Hepatocyte (in vitro differentiated cells): ENCODE results near the gene PCED1A. TPM values are rescaled to one million over a fixed set of nuclear protein-coding genes. Genes with fewer than 3 reads are reported as not detected.

Experiments used
- DNase-seq: peaks from one replicate; pipeline ENCODE4 v3.0.0-alpha.2; 2016; ENCODE audit warnings: low spot score
- H2AFZ ChIP-seq: fragments of 200-600 bp; sonication (generic); 2 replicates; pipeline ENCODE4 v1.6.0; 2016; ENCODE audit warnings: antibody characterized with exemption, mild to moderate bottlenecking
- H3K27ac ChIP-seq: fragments of 200-600 bp; sonication (generic); 2 replicates; pipeline ENCODE4 v1.5.1; 2016; ENCODE audit warnings: mild to moderate bottlenecking
- H3K27me3 ChIP-seq: fragments of 200-600 bp; sonication (generic); 2 replicates; pipeline ENCODE4 v1.6.1; 2016
- H3K36me3 ChIP-seq: fragments of 200-600 bp; sonication (generic); replicated peaks from 2 replicates; pipeline ENCODE4 v1.5.1; 2016; ENCODE audit warnings: low read depth; ENCODE audit not compliant: insufficient read depth
- H3K4me1 ChIP-seq: fragments of 200-600 bp; sonication (generic); 2 replicates; pipeline ENCODE4 v1.5.1; 2016; ENCODE audit warnings: mild to moderate bottlenecking, moderate library complexity; ENCODE audit not compliant: insufficient read depth
- H3K4me2 ChIP-seq: fragments of 200-600 bp; sonication (generic); 2 replicates; pipeline ENCODE4 v1.6.0; 2016
- H3K4me3 ChIP-seq: fragments of 200-600 bp; sonication (generic); 2 replicates; pipeline ENCODE4 v1.5.1; 2016; ENCODE audit warnings: mild to moderate bottlenecking
- H3K79me2 ChIP-seq: fragments of 200-600 bp; sonication (generic); 2 replicates; pipeline ENCODE4 v1.6.0; 2017; ENCODE audit warnings: mild to moderate bottlenecking
- H3K9me2 ChIP-seq: fragments of 200-600 bp; sonication (generic); replicated peaks from 2 replicates; pipeline ENCODE4 v1.6.0; 2017; ENCODE audit warnings: mild to moderate bottlenecking; ENCODE audit not compliant: insufficient read depth
- H3K9me3 ChIP-seq: fragments of 200-600 bp; sonication (generic); 2 replicates; pipeline ENCODE4 v1.5.1; 2016; ENCODE audit warnings: low read depth, mild to moderate bottlenecking
- H4K20me1 ChIP-seq: fragments of 200-600 bp; sonication (generic); 2 replicates; pipeline ENCODE4 v1.6.0; 2016; ENCODE audit warnings: mild to moderate bottlenecking; ENCODE audit not compliant: insufficient read depth, poor library complexity, severe bottlenecking
- EZH2 ChIP-seq: fragments of 200-600 bp; sonication (generic); IDR thresholded peaks from 2 replicates; pipeline ENCODE4 v1.6.1; 2016; ENCODE audit warnings: antibody characterized with exemption, mild to moderate bottlenecking, borderline replicate concordance
- EZH2phosphoT487 ChIP-seq: fragments of 200-600 bp; sonication (generic); IDR thresholded peaks from one replicate; pipeline ENCODE4 v1.6.1; 2018; ENCODE audit warnings: antibody characterized with exemption, mild to moderate bottlenecking, low read depth, moderate library complexity; ENCODE audit not compliant: unreplicated experiment, severe bottlenecking
- WGBS: methylation state at CpG from one replicate; pipeline ENCODE4 v1.1.6; 2016; ENCODE audit warnings: low lambda C conversion rate; ENCODE audit errors: missing lambda C conversion rate; 5-methylcytosine and 5-hydroxymethylcytosine counted together
- polyA plus RNA-seq: library from polyadenylated mRNA; unstranded; fragments of >200 nt; fragmentation: Nextera tagmentation; extraction: Ambion mirVana; gene quantifications from 2 replicates; pipeline ENCODE4 v1.2.1, GENCODE V29; 2016
- total RNA-seq: library from RNA; depleted of rRNA; stranded (reverse); fragments of >200 nt; gene quantifications from 2 replicates; pipeline ENCODE4 v1.2.3, GENCODE V29; 2014
- TF ChIP-seq, protein P1 (sequence below): fragments of 200-600 bp; sonication (generic); IDR thresholded peaks from 2 replicates; pipeline ENCODE4 v1.5.1; 2016; ENCODE audit warnings: antibody characterized with exemption, mild to moderate bottlenecking; ENCODE audit not compliant: poor library complexity

Gene PCED1A
- total and polyA plus RNA-seq, 2 experiments from 2014 or later: 41.2 to 43.0 TPM

GRCh38 chr20:2799688-2800520, 40.6 kb downstream of the PCED1A start:
- Histone ChIP-seq H3K9me2 (no peaks in the 10 kb centered on the region), H3K79me2 (no peaks in the 10 kb centered on the region), H4K20me1 (no peaks in the 10 kb centered on the region), H3K27ac (peak overlapping the region; percentile 89), H3K4me3 (peak overlapping the region; percentile 55), H3K4me1 (peaks cover 3% of the 10 kb centered on the region), H3K36me3 (no peaks in the 10 kb centered on the region), H3K4me2 (peak overlapping the region; percentile 81), H3K27me3 (peaks cover 52% of the 10 kb centered on the region), H3K9me3 (no peaks in the 10 kb centered on the region), H2AFZ (peak overlapping the region; percentile 94)
- peak; percentile 28 for DNase-seq
- TF ChIP-seq, protein P1, sequence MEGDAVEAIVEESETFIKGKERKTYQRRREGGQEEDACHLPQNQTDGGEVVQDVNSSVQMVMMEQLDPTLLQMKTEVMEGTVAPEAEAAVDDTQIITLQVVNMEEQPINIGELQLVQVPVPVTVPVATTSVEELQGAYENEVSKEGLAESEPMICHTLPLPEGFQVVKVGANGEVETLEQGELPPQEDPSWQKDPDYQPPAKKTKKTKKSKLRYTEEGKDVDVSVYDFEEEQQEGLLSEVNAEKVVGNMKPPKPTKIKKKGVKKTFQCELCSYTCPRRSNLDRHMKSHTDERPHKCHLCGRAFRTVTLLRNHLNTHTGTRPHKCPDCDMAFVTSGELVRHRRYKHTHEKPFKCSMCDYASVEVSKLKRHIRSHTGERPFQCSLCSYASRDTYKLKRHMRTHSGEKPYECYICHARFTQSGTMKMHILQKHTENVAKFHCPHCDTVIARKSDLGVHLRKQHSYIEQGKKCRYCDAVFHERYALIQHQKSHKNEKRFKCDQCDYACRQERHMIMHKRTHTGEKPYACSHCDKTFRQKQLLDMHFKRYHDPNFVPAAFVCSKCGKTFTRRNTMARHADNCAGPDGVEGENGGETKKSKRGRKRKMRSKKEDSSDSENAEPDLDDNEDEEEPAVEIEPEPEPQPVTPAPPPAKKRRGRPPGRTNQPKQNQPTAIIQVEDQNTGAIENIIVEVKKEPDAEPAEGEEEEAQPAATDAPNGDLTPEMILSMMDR: no peak
- TF ChIP-seq EZH2phosphoT487 (no peak), EZH2 (no peak)
- WGBS: 7% methylated on average over 30 of the region's 61 CpGs

GRCh38 chr20:2799271-2799670, 41.2 kb downstream of the PCED1A start:
- no peak for DNase-seq
- 65% methylated on average over 9 of the region's 9 CpGs for WGBS
- Histone ChIP-seq H3K27me3 (peaks cover 46% of the 10 kb centered on the region), H3K4me1 (peaks cover 3% of the 10 kb centered on the region), H3K9me2 (no peaks in the 10 kb centered on the region), H3K27ac (peak overlapping the region; percentile 89), H4K20me1 (no peaks in the 10 kb centered on the region), H3K36me3 (no peaks in the 10 kb centered on the region), H3K9me3 (no peaks in the 10 kb centered on the region), H3K4me2 (peak overlapping the region; percentile 81), H2AFZ (no peak overlapping the region), H3K79me2 (no peaks in the 10 kb centered on the region), H3K4me3 (no peak overlapping the region)
- TF ChIP-seq EZH2phosphoT487: no peak
- no peak for TF ChIP-seq EZH2
- TF ChIP-seq, protein P1: no peak

DNA sequence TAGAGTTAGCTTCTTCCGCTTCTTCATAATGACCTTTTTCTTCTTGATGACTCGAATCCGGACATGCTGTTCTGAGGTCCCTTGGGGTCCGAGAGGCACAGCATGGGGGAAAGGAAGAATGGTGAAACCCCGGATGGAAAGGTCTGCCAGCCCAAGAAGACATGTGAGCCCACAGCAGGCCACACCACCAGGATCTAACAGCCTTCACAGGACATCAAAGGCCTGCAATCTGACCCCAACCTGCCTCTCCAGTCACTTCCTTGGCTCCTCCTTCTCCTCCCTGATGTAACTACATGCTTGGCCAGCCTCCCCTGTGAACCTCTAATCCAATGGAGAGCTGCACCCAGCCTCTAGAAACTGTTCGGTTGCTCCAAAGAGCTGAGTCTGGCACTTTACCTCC, 41.6 kb downstream of the PCED1A start:
- no peaks in the 10 kb centered on the region for H3K9me2 ChIP-seq
- TF ChIP-seq EZH2 (no peak), EZH2phosphoT487 (no peak)
- TF ChIP-seq, protein P1: no peak
- H3K27me3 ChIP-seq: peaks cover 41% of the 10 kb centered on the region
- H3K36me3 ChIP-seq: no peaks in the 10 kb centered on the region
- H4K20me1 ChIP-seq: no peaks in the 10 kb centered on the region
- no peak for DNase-seq
- peaks cover 3% of the 10 kb centered on the region for H3K4me1 ChIP-seq
- no peak overlapping the region for H2AFZ ChIP-seq
- H3K79me2 ChIP-seq: no peaks in the 10 kb centered on the region
- H3K4me3 ChIP-seq: no peak overlapping the region
- no peaks in the 10 kb centered on the region for H3K9me3 ChIP-seq
- no peak overlapping the region for H3K27ac ChIP-seq
- WGBS: 83% methylated on average over 6 of the region's 6 CpGs
- peak overlapping the region; percentile 81 for H3K4me2 ChIP-seq
